ENCODE measurements around the gene HSPBP1.

HSPBP1 gene

GRCh38 chr19:55273978-55274707 is 5.8 kb downstream of the HSPBP1 start:
- DNase-seq = no peak

GRCh38 chr19:55272142-55272541 is 7.8 kb downstream of the HSPBP1 start:
- no peak for DNase-seq

GRCh38 chr19:55270172-55270942 is 9.6 kb downstream of the HSPBP1 start:
- DNase-seq = no peak

- DNase-seq = no peak
These were observed 10.6 kb downstream of the HSPBP1 start for GRCh38 chr19:55269299-55269698.

GRCh38 chr19:55266840-55267239 is 13.1 kb downstream of the HSPBP1 start:
- DNase-seq = no peak

GRCh38 chr19:55266404-55266803 is 13.5 kb downstream of the HSPBP1 start:
- DNase-seq = no peak

GRCh38 chr19:55265723-55266386 is 14.1 kb downstream of the HSPBP1 start:
- DNase-seq = no peak

- DNase-seq = no peak
These were observed 14.7 kb downstream of the HSPBP1 start for GRCh38 chr19:55265173-55265572.

- DNase-seq = no peak
These were observed 15.4 kb downstream of the HSPBP1 start for GRCh38 chr19:55264531-55264930.

GRCh38 chr19:55262359-55262758 is 17.6 kb downstream of the HSPBP1 start:
- no peak for DNase-seq

- no peak for DNase-seq
These were observed 18.2 kb downstream of the HSPBP1 start for GRCh38 chr19:55261671-55262126.

GRCh38 chr19:55259540-55260210 is 20.2 kb downstream of the HSPBP1 start:
- DNase-seq = no peak

- peak; percentile 100 for DNase-seq
These were observed 20.9 kb downstream of the HSPBP1 start, which contains the start of gene PPP6R1 for GRCh38 chr19:55258828-55259539. Gene PPP6R1 (minus strand): TSS chr19:55259017. CDS start chr19:55247103, 11,914 bp downstream.

GRCh38 chr19:55258476-55258827 is 21.5 kb downstream of the HSPBP1 start:
- DNase-seq = no peak

- DNase-seq = no peak
These were observed 22.2 kb downstream of the HSPBP1 start for GRCh38 chr19:55257461-55258420.

GRCh38 chr19:55256562-55257460 is 23.1 kb downstream of the HSPBP1 start:
- DNase-seq = no peak

GRCh38 chr19:55255618-55256423 is 24.1 kb downstream of the HSPBP1 start:
- no peak for DNase-seq

- no peak for DNase-seq
These were observed 25.3 kb downstream of the HSPBP1 start for GRCh38 chr19:55254625-55254977.

Measured in left hindlimb (tissue), 1 donor.